NCI-H526 treated with DMSO at 0.1 percent for 48 hours (cell line): ENCODE results near the gene NCCRP1.
"Not testable (repeated sequence)": the region's sequence is repeated elsewhere in the genome, so short reads cannot be mapped to it uniquely, and the experiment has no call there.

Experiments
- DNase-seq: peaks from one replicate; lab custom pipeline; 2025; lab: John Stamatoyannopoulos, UW

The NCCRP1 gene

DNA sequence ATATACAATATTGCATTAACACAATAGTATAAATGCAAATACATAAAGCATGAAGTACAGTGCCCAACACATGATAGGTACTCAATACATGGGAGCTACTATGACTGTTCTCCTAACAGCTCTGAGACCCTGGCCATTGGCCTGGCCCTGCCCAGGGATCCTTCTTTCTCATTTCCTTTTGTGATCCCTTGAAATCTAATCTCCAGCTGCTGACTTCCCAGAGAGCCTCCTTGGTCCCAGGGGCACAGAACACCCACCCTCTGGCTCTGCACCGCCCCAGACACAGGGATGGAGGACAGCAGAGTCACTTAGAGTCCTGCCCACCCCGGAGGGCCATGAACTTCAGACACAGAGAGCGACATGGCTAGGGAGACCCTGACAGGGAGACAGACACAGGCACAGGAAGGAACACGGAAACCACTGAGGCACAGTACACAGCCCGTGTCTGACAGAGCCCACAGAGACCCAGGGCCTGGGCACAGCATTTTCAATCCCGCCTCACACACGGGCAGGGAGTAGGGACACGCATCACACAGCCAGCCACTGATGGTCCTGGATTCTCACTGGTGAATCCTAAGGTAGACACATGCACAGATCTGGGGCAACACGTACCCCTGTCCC is 11.5 kb downstream of the NCCRP1 start:
- DNase-seq, result no peak

- no peak for DNase-seq
These were observed 12.4 kb downstream of the NCCRP1 start for GRCh38 chr19:39209196-39209595.

GRCh38 chr19:39211731-39212374 is 15.1 kb downstream of the NCCRP1 start:
- no peak for DNase-seq

- DNase-seq, result no peak
These were observed 15.6 kb downstream of the NCCRP1 start for GRCh38 chr19:39212375-39212742.

DNA sequence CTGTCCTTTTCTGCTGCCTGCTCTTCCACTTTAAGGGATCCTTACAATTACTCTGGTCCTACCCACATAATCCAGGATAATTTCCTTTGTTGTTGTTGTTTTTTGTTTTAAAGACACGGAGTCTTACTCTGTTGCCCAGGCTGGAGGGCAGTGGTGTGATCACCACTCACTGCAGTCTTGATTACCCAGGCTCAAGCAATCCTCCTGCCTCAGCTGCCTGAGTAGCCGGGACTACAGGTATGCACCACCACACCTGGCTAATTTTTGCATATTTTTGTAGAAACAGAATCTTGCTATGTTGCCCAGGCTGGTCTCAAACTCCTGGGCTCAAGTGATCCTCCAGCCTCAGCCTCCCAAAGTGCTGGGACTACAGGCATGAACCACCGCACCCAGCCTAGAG is 18.6 kb downstream of the NCCRP1 start:
- DNase-seq, result not testable (repeated sequence)

DNA sequence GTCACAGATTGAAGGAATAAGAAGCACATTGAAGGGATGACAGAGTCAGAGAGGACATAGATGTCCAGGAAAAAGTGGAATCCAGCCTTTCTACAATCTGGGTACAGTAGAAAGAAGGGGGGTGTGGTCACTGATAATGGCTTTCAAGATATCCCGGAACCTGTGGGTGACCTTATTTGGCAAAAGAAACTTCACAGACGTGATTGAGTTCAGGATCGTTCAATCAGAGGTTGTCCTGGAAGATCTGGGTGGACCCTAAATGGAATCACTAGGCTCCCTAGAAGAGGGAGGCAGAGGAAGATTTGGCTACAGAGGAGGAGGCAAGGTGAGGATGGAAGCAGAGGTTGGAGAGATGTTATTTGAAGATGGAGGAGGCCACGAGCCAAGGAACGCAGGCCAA is 20.3 kb downstream of the NCCRP1 start:
- no peak for DNase-seq

GRCh38 chr19:39218230-39219007 is 21.7 kb downstream of the NCCRP1 start:
- no peak for DNase-seq

DNA sequence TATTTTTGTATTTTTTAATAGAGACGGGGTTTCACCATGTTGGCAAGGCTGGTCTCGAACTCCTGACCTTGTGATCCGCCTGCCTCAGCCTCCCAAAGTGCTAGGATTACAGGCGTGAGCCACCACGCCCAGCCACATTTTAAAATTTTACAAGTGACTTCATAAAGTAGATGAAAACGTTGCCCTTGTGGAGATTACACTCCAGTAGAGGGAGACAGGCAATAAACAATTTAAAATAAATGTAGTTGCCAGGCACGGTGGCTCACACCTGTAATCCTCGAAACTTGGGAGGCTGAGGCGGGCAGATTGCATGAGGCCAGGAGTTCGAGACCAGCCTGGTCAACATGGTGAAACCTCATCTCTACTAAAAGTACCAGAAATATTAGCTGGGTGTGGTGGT is 22.3 kb downstream of the NCCRP1 start:
- DNase-seq, result not testable (repeated sequence)

DNA sequence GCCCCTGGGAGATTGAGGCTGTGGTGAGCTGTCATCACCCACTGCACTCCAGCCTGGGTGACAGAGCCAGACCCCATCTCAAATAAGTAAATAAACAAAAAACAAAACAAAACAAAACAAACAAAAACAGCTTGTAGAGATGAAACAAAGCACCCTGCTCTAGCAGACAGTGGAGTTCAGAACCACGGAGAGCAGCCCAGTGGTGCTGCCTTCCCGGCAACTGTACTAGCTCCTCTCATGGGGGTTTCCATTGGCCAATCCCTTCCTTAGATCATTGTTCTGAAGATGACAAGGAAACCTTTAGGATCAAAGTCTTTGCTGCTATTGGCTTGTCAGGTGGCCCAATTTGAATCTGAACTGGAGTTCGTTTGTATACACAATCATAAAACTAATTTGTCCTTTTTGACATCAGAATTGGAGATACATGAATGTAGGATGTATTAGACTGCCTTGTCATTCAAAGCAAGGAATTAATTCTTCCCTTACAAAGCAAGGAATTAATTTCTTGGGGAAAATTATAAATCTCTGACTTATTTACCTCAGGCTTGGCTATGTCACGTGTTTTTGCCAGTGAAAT is 27.0 kb downstream of the NCCRP1 start:
- DNase-seq, result no peak

DNA sequence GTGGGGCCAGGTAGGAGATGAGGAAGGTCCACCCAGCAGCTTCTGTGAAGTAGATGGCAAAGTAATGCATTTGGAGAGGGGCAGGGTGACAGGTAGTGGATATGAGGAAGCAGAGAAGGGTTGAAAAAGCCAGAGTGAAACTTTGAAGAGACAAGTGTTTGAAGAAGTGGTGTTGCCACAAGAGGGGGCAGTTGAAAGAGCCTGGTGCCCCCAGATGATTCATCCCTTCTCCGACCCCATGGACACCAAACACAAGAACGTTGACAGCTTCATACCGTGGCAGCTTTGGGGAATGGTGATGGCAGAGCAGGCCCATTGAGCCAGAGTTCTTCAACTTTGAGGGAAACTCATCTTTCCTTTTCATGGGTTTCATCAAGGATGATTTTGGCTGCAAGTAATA is 28.1 kb downstream of the NCCRP1 start:
- no peak for DNase-seq

- DNase-seq, result no peak
These were observed 33.5 kb downstream of the NCCRP1 start for GRCh38 chr19:39230096-39230764.

- DNase-seq, result no peak
These were observed 35.9 kb downstream of the NCCRP1 start for GRCh38 chr19:39232708-39233107.

GRCh38 chr19:39236527-39236926 is 39.8 kb downstream of the NCCRP1 start:
- no peak for DNase-seq

DNA sequence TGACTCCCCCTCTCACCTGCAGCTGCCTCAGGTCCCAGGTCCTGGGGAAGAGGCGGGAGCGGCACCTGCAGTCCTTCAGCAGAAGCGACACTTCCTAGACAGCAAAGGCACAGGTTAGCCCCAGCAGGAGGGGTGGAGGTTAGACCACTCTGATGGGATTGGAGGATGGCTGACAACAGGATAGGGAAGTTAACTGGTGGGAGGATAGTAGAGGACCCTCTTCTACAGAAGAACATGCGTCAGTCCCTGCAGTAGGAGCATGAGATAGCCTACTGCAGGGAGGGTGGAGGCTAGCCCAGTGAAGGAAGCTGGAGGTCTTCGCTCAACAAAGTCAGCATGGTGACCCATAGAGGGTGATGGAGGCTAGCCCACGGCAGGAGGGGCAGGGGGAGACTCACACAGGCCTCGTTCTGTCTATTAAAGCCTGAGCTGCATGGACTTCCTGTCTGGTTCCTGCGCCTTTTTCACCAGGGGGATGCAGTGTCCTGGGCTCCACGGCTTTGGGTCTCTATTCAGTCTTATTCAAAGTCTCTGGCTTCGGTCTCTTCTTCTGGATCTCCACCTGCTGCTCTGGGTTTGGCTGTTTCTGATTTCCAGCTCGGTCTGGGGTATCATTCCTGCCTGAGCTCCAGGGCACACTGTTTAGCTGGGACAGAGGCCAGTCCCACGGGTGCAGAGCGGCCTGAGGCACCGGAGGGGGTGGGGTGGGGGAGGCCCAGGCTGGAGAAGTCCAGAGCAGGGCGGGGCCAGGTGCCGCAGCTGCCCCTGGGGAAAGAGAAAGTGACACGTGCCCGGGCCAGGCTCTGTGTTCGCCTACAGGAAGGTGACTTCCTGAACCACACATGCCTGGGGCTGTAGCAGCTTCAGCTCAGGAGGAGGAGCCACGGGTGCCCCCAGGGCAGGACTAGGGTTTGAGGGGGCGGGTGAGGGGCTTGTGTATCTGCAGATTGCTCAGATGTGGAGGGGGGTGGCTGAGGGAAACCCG is 40.7 kb downstream of the NCCRP1 start:
- peak; percentile 51 for DNase-seq

GRCh38 chr19:39238209-39238608 is 41.4 kb downstream of the NCCRP1 start:
- no peak for DNase-seq

DNA sequence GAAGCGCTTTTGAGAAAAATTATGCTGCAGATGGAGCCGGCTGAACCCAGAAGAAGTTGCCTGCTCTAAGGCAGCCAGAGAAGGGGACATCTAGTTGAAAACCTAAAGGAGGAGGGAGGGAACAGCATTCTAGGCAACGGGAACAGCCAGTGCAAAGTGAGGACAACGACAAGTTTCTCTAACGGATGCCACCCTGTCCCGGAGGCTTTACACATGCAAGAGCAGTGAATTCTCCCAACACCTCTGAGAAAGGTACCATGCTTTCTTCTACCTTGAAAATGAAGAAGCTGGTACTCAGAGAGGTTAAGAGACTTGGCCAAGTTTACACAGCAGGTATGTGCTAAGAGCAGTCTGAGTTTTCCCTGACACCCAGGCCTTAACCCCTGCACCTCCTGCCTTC is 42.2 kb downstream of the NCCRP1 start:
- no peak for DNase-seq

DNA sequence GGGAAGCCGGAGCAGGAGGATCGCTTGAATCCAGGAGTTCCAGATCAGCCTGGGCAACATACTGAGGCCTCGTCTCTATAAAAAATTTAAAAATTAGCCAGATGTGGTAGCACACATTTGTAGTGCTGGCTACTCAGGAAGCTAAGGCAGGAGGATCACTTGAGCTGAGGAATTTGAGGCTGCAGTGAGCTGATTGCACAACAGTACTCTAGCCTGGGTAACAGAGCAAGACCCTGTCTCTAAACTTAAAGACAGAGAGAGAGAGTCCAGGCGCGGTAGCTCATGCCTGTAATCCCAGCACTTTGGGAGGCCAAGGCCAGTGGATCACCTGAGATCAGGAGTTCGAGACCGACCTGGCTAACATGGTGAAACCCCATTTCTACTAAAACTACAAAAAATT is 43.7 kb downstream of the NCCRP1 start:
- no peak for DNase-seq

DNA sequence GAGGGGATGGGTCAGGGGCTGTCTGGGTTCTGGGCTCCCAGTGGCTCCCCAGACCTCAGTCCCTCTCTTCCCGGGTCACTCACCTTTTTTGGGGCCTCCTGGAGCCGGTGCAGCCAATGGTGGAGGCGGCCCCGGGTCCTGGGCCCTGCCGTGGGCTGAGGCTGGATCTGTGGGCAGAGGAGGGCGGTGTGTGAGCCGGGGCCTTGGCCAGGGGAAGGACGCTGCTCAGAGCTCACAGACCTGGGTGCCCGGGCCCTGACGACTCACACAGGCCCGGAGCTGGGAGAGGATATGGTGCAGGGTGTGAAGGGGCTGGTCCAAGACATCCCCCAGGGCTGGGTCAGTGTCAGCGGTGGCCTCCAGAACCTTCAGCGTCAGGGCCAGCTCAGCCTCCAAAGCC is 47.0 kb downstream of the NCCRP1 start:
- not testable (repeated sequence) for DNase-seq

DNA sequence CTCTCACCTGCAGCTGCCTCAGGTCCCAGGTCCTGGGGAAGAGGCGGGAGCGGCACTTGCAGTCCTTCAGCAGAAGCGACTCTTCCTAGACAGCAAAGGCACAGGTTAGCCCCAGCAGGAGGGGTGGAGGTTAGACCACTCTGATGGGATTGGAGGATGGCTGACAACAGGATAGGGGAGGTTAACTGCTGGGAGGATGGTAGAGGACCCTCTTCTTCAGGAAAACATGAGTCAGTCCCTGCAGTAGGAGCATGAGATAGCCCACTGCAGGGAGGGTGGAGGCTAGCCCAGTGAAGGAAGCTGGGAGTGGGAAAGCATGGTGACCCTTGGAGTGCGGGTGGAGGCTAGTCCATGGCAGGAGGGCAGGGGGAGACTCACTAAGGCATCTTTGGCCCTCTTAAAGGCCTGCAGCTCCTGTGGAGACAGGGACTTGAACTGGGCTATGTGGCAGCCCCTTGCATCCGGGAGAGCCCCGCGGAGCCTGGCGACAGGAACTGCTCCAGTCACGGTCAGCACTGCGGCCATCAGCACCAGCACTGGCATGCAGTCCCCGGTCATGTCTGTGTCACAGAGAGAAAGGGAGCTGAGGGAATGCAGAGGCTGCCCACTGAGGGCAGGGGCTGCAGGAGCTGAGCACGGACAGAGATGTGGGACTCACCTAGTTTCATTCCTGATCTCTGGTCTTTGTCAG is 47.8 kb downstream of the NCCRP1 start, which contains the start of gene IFNL3:
TSS of gene IFNL3 (minus strand) at position 597 of the 691 bp plus-strand sequence. CDS start at position 558, 39 bp downstream.
- DNase-seq, result not testable (repeated sequence)

DNA sequence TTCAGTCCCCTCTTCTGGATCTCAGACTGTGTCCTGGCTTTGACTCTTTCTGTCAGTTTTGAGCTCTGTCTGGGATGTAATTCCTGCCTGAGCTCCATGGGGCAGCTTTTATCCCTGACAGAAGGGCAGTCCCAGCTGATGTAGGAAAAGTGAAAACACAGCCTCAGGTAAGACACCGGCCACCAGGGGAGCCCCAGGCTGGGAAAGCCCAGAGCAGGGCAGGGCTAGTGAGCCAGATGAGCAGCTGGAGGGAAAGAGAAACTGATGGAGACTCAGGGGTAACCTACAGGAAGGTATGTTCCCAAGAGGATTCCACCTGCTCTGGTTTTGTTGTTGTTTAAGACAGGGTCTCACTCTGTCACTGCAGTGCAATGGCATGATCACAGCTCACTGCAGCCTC is 48.4 kb downstream of the NCCRP1 start:
- not testable (repeated sequence) for DNase-seq
